ENCODE results near the gene DBF4.
"Not testable (repeated sequence)": the region's sequence is repeated elsewhere in the genome, so short reads cannot be mapped to it uniquely, and the experiment has no call there.

Gene DBF4

GRCh38 chr7:87945926-87946325 is 69.6 kb downstream of the DBF4 start:
- not testable (repeated sequence) for DNase-seq

DNA sequence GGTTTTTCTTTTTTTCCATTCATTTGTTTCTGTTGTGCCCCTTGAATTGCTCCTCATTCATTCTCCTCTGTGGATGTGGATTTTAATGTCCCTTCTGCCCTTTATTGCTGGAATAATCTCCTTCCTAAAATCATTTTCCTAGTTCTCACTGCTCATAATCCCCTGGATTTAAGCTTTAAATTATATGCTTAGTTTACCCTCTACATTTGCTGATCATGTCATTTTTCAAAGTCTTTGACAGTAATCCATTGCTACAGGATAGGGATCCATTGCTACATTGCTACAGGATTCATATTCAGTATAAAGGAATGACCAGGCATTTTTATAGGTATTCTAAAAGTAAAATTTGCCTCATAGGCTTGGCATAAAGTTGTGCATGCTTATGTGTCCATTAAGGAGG is 72.1 kb downstream of the DBF4 start:
- no peak for DNase-seq
